NCI-H1092 treated with DMSO at 0.1 percent for 48 hours (cell line): ENCODE data around the gene SLC22A23.

Experiments used
- DNase-seq: peaks from one replicate; lab custom pipeline; 2025; lab: John Stamatoyannopoulos, UW

SLC22A23 gene

GRCh38 chr6:3351829-3352524 lies 104.9 kb downstream of the SLC22A23 start:
- DNase-seq = no peak

DNA sequence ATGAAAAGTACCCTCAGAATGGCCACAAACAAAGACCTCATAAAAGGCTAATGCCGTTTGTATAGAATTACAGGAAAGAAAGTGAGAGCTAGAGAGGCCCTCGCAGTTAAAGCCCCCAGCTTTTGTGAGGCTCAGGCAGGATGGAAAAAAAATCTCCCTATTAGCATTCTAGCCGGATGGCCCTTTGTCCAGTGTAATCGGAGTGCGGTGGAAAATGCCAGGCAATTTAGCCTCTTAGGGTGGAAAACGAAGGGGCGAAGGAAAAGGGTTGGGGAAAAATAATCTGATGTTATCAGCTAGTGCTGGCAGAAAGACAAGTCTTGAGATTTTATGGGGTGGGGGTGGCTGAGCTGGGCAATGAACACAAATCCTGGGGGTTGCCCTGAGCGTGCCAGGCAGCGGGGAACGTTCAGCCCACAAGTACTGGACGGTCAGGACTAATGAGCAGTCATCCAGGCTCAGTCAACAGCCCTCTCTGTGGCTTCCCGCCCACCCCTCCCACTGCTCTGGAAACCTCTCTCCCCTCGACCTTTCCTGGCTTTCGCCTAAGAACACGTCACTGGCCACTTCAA lies 105.7 kb downstream of the SLC22A23 start:
- DNase-seq = peak; percentile 82

DNA sequence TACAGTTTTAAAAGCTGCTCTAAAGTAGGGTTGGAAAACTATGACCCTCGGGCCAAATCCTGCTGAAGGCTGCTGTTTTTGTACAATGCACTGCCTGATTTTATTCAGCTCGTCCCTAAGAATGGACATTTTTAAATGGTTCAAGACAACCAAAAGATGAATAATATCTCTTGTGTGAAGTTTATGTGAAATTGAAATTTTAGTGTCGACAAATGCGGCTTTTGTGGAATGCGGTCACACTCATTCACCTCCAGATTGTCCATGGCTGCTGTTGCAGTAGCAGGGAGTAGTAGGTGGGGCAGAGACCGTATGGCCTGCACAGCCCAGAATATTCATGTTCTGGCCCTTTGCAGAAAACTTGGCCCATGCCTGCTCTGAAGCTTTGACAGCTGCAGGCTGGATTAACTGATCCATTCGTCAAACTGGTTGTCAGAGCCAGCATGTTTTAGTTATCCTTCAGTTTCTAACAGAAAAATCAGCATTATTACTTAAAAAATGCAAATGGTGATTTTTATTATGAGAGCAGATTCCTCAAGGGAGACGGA lies 106.5 kb downstream of the SLC22A23 start:
- DNase-seq = no peak

DNA sequence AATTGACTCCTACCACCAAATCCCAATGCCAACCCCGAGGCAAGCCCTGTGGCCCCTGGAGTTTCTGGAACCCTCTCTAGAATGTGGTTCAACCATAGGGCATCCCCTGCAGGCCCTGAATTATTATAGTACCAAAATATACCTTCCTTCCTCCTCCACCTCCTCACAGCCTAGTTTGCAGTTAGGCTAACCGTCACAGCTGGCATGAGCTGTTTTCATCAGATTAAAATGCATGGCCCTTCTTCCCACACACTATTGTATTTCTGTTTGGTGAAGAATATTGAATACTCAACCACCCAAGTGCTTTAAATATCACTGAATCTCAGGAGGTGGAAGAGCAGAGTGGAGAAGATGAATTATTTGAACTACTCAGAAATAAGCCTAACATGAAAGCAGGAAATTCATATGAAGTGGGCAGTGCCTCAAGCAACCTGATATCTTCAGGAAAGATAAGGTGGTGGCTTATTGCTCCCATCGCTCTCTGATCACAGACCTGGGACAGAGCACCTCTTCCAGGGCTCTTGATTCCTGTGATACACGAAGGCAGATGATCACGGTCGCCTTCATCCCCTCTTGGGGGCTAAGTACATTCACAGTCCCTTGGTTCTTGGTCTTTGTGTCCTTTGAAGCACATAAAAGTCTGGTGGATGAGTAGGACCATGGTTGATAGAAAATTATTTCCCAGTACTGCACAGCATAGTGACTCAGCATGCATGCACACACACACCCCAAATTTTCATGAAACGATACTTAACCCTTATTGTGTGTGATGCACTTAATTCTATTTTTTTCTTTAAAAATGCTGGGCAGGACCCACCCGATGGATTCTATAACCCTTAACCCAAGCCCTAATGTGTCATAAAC lies 107.2 kb downstream of the SLC22A23 start:
- DNase-seq = no peak

GRCh38 chr6:3348821-3349220 lies 108.0 kb downstream of the SLC22A23 start:
- DNase-seq = no peak

- DNase-seq = no peak
These were observed 109.0 kb downstream of the SLC22A23 start for GRCh38 chr6:3347826-3348225.

GRCh38 chr6:3347247-3347646 lies 109.6 kb downstream of the SLC22A23 start:
- no peak for DNase-seq

DNA sequence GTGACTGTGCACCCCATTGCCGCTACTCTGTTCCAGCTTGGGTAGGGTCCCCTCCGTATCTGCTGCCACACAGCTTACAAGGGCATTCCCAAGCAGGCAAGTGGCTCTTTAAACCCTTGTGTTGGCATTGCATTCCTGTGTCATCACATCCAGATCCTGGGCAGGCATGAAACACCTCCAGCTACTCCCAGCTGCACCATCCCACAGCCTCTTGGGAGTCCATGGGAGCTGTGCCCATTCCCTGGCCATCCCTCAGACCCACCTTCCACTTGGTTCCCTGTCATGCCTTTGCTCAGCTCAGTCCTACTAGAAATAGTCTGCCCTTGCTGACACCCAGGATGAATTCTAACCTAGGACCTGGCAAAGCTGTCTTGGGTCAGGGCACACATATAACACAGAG lies 110.4 kb downstream of the SLC22A23 start:
- no peak for DNase-seq

GRCh38 chr6:3345836-3346235 lies 111.0 kb downstream of the SLC22A23 start:
- no peak for DNase-seq

DNA sequence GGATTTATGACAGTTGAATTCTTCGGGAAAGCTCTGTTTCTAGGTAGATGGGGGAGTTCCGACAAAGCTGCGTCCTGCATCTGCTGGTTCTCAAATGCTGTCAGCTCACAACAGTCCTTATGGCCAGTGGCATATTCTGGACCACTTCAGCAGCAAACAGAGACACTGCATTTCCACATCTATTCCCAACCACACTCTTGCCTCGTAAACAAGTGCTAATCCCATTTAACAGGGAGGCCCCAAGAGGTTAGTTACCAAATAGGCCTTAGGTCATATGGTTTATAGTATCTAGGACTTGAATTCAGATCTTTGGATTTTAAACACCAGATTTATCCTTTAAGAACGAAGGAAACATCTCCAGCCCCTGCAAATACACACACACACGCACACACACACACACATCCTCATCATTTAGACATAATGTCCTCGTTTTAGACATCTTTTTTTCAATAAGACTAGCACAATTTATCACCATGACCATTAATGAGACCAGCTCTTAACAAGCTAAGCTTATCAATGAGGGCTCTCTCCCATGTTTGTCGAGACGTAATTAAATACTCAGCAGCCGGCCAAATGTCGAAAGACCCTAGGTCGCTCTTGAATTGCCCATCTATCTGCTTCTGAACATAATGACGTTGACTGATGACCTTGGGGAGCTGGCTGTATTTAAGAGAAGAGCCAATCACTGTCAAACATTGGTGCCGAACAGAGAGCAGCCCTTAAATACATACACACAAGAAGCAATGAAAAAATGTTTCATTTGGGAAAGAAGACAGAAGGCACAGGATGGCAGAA lies 113.6 kb downstream of the SLC22A23 start:
- no peak for DNase-seq

DNA sequence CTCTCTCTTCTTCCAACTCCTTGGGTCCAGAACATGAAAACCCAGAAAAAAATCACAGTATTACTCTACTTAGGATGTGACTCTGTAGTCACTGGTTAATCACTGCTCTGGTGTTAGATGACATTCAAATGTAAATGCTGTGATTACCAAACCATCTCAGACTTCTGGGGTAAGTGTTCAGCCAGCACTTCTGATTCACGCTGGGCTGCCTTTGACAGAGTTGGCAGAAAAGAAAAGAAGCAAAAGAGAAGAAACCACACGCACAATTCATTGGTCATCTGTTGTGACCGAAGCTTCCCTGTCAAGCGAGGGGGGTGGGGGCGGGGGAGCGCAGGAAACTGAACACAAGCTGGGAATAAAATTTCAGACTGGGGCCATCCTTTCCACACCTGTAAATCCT lies 115.4 kb downstream of the SLC22A23 start:
- DNase-seq = no peak

- DNase-seq = no peak
These were observed 116.0 kb downstream of the SLC22A23 start for GRCh38 chr6:3340894-3341293.

DNA sequence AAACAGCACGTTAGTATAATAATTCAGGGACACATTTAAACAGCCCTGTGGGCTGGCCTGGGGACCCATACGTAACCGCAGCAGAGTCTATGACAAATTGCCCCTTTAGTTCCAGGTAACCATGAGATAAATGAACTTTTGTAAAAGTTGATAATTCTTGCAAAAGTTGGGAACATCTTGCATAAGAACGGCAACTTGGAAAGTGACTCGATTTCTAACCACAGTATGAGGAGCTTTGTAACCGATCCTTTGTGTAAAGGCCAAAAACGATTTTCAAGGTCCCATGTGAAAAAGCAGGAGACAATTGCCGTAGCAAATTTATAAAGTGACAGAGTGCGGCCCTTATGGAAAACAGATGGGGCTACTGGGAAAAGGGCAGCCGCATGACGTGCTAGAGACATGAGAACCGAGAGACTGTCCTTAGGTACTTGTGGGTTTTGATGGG lies 116.5 kb downstream of the SLC22A23 start:
- DNase-seq = no peak

GRCh38 chr6:3339811-3340210 lies 117.0 kb downstream of the SLC22A23 start:
- DNase-seq = no peak

DNA sequence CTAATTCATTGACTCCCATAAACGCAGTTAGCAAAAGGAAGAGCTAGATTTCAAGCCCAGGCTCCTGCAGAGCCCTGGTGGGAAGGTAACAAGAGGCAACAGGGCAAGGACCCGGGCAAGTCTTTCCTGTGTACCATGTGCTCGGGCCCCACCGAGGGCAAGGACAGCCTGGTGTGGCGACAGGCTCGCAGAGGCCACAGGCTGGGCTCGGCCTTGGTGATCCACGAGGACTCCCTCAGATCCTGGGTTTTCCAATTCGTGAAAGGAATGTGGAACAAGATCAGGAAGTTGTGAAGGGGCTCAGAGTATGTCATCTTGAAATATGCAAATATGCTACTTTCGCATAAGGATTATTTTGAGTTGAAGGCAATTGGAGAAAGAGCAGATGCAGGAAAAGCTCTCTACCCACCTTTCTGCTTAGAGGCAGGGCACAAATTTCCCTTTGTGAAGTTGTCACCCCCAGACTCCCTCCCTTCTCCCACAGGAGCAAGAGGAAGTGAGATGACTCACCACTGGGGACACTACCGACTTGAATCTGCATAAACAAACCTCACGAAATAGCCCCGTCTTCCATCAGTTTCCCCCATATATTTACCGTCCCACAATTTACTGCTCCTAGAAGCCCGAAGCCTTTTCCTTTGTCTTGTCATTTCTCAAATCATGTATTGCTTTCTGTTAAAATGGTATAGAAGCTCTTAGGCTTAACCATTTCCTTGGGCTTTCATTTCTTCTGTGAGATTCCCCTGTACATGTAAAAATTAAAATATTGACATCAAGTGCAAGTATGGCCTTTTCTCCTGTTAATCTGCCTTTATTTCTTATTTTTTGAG lies 119.1 kb downstream of the SLC22A23 start:
- no peak for DNase-seq

- no peak for DNase-seq
These were observed 119.9 kb downstream of the SLC22A23 start for GRCh38 chr6:3336859-3337515.

GRCh38 chr6:3336066-3336786 lies 120.6 kb downstream of the SLC22A23 start:
- DNase-seq = no peak

- DNase-seq = no peak
These were observed 121.7 kb downstream of the SLC22A23 start for GRCh38 chr6:3335169-3335568.

- DNase-seq = peak; percentile 38
These were observed 122.3 kb downstream of the SLC22A23 start for GRCh38 chr6:3334555-3334954.

- no peak for DNase-seq
These were observed 123.6 kb downstream of the SLC22A23 start for GRCh38 chr6:3333263-3333662.
